HCT116 (cell line): ENCODE data around the gene KANK2. TPM values are rescaled to one million over a fixed set of nuclear protein-coding genes. Genes with fewer than 3 reads are reported as not detected.

Experiments
- ATAC-seq: fragments of 200-7000 bp; cut with Tn5 transposase; 2 replicates; pipeline ENCODE4 v1.9.1; 2020; ENCODE audit warnings: mild to moderate bottlenecking, moderate library complexity
- BruUV-seq: library from RNA; stranded (reverse); fragments of 400-500 nt; replicated peaks from 2 replicates; lab custom pipeline; 2021; lab: Mats Ljungman, UMichigan
- CTCF ChIA-PET: fragments of 300-600 bp; sonication (Branson Sonifier 250); formaldehyde crosslinking; loops from one replicate; lab custom pipeline; 2021; ENCODE audit warnings: antibody characterized with exemption; lab: Charles Lee
- POLR2A ChIA-PET: fragments of 300-600, 350-600 bp; sonication (Branson Sonifier 250); formaldehyde crosslinking; loops from one replicate; lab custom pipeline; 2021; ENCODE audit warnings: antibody characterized with exemption; lab: Charles Lee
- RAD21 ChIA-PET, 2 experiments: fragments of 300-600 bp; sonication (Branson Sonifier 250); formaldehyde crosslinking; loops; one replicate each; lab custom pipeline; 2023; ENCODE audit warnings: low total read pairs in 2 of 2; ENCODE audit not compliant: uncharacterized antibody in 2 of 2, unreplicated experiment in 2 of 2, low non-redundant PET in 1 of 2; lab: Charles Lee
- DNase-seq: peaks from one replicate; pipeline ENCODE4 v3.0.0-alpha.2; 2010; ENCODE audit warnings: low read depth, low spot score
- H2AFZ ChIP-seq: fragments of 200-600 bp; shearing (Covaris generic), sonication (generic); 2 replicates; pipeline ENCODE4 v1.6.1; 2017; ENCODE audit warnings: low read depth, mixed run types, mixed read lengths, antibody characterized with exemption, low read length; ENCODE audit not compliant: poor library complexity, severe bottlenecking
- H3K27ac ChIP-seq: 2 replicates; pipeline ENCODE4 v1.5.1; 2012; ENCODE audit warnings: low read depth, low read length
- H3K27me3 ChIP-seq: fragments of 200-600 bp; sonication (generic); 2 replicates; pipeline ENCODE4 v1.6.1; 2016; ENCODE audit warnings: mixed run types, low read length, mixed read lengths; ENCODE audit not compliant: insufficient read depth
- H3K36me3 ChIP-seq, 2 experiments: fragments of 200-500 bp in 1 of 2; fragments of 200-600 bp in 1 of 2; sonication (Bioruptor generic) in 1 of 2; sonication (generic) in 1 of 2; 2 replicates each; pipeline versions ENCODE4 v1.5.1 to v1.6.1; 2014 to 2016; ENCODE audit warnings: low read length in 2 of 2, inconsistent platforms in 1 of 2, mixed read lengths in 1 of 2, mixed run types in 1 of 2; ENCODE audit not compliant: insufficient read depth in 2 of 2, control insufficient read depth in 1 of 2
- H3K4me1 ChIP-seq, 2 experiments: fragments of 200-600 bp in 1 of 2; sonication (generic) in 1 of 2; 2 replicates each; pipeline versions ENCODE4 v1.5.1 to v1.6.1; 2012 to 2017; ENCODE audit warnings: low read length in 2 of 2, inconsistent platforms in 1 of 2, mild to moderate bottlenecking in 1 of 2, mixed read lengths in 1 of 2, mixed run types in 1 of 2, moderate library complexity in 1 of 2; ENCODE audit not compliant: insufficient read depth in 2 of 2, control insufficient read depth in 1 of 2
- H3K4me2 ChIP-seq: fragments of 200-600 bp; sonication (generic); 2 replicates; pipeline ENCODE4 v1.6.1; 2017; ENCODE audit warnings: mixed run types, low read length, mixed read lengths
- H3K4me3 ChIP-seq, 2 experiments: fragments of 200-600 bp in 1 of 2; sonication (generic) in 1 of 2; replicated peaks in 1 of 2; 2 replicates each; pipeline ENCODE4 v1.5.1; 2011 to 2016; ENCODE audit warnings: low read length in 2 of 2, control low read depth in 1 of 2, low read depth in 1 of 2, mild to moderate bottlenecking in 1 of 2, mixed read lengths in 1 of 2, mixed run types in 1 of 2
- H3K79me2 ChIP-seq: fragments of 200-600 bp; sonication (generic); 2 replicates; pipeline ENCODE4 v1.6.1; 2017; ENCODE audit warnings: mild to moderate bottlenecking, mixed run types, low read length, moderate library complexity, mixed read lengths; ENCODE audit not compliant: insufficient read depth
- H3K9ac ChIP-seq: fragments of 200-600 bp; sonication (generic); 2 replicates; pipeline ENCODE4 v1.6.1; 2016; ENCODE audit warnings: low read length, mixed read lengths
- H3K9me2 ChIP-seq: fragments of 200-600 bp; sonication (generic), shearing (Covaris generic); 2 replicates; pipeline ENCODE4 v1.6.1; 2017; ENCODE audit warnings: mixed run types, mild to moderate bottlenecking, moderate library complexity; ENCODE audit not compliant: insufficient read depth
- H3K9me3 ChIP-seq, 2 experiments: fragments of 200-500 bp in 1 of 2; fragments of 200-600 bp in 1 of 2; sonication (Bioruptor generic) in 1 of 2; sonication (generic) in 1 of 2; 2 replicates each; pipeline ENCODE4 v1.6.1; 2014 to 2017; ENCODE audit warnings: low read length in 2 of 2, mixed read lengths in 2 of 2, inconsistent platforms in 1 of 2, low read depth in 1 of 2, mild to moderate bottlenecking in 1 of 2, mixed run types in 1 of 2, moderate library complexity in 1 of 2; ENCODE audit not compliant: control insufficient read depth in 1 of 2, insufficient read depth in 1 of 2
- H4K20me1 ChIP-seq: fragments of 200-600 bp; sonication (generic), shearing (Covaris generic); 2 replicates; pipeline ENCODE4 v1.6.1; 2017; ENCODE audit warnings: mixed run types, mild to moderate bottlenecking, moderate library complexity; ENCODE audit not compliant: insufficient read depth
- ATF3 ChIP-seq: IDR thresholded peaks from 2 replicates; pipeline ENCODE4 v1.6.1; 2012
- CBX3 ChIP-seq: IDR thresholded peaks from 2 replicates; pipeline ENCODE4 v1.6.1; 2012; ENCODE audit warnings: low read depth
- EGR1 ChIP-seq: IDR thresholded peaks from 2 replicates; pipeline ENCODE4 v1.6.1; 2012; ENCODE audit warnings: low read depth
- EZH2 ChIP-seq: fragments of 200-600 bp; sonication (generic); IDR thresholded peaks from 2 replicates; pipeline ENCODE4 v1.6.1; 2017; ENCODE audit warnings: antibody characterized with exemption, mixed run types
- FOSL1 ChIP-seq: IDR thresholded peaks from 2 replicates; pipeline ENCODE4 v1.6.1; 2012; ENCODE audit warnings: low read depth
- POLR2A ChIP-seq: IDR thresholded peaks from 2 replicates; pipeline ENCODE4 v1.7.0; 2011; ENCODE audit warnings: borderline replicate concordance; ENCODE audit not compliant: insufficient read depth, insufficient read length; ENCODE audit errors: extremely low read depth
- POLR2AphosphoS5 ChIP-seq: IDR thresholded peaks from 2 replicates; pipeline ENCODE4 v1.6.1; 2011; ENCODE audit warnings: mild to moderate bottlenecking, low read depth, low read length, moderate library complexity
- RAD21 ChIP-seq: IDR thresholded peaks from 2 replicates; pipeline ENCODE4 v1.6.1; 2012; ENCODE audit warnings: low read depth, mild to moderate bottlenecking
- SRF ChIP-seq: IDR thresholded peaks from 2 replicates; pipeline ENCODE4 v1.6.1; 2012; ENCODE audit warnings: low read depth
- TCF7L2 ChIP-seq: IDR thresholded peaks from 2 replicates; pipeline ENCODE4 v1.7.0; 2011; ENCODE audit warnings: borderline replicate concordance, inconsistent platforms; ENCODE audit not compliant: insufficient read depth, insufficient read length; ENCODE audit errors: extremely low read depth
- YY1 ChIP-seq: IDR thresholded peaks from 2 replicates; pipeline ENCODE4 v1.6.1; 2011; ENCODE audit warnings: low read length, low read depth, moderate library complexity, mild to moderate bottlenecking; ENCODE audit not compliant: insufficient replicate concordance; ENCODE audit errors: extremely low read depth
- ZNF274 ChIP-seq: fragments of 200-500 bp; sonication (Bioruptor generic); IDR thresholded peaks from 2 replicates; pipeline ENCODE4 v1.6.1; 2014; ENCODE audit warnings: mild to moderate bottlenecking, low read depth, low read length, inconsistent platforms
- intact Hi-C: fragments of 100-400 bp; cut with micrococcal nuclease; formaldehyde crosslinking; loops from 2 replicates; pipeline ENCODE4 v1.10.0; 2022
- total RNA-seq: library from RNA; stranded (reverse); gene quantifications from one replicate; pipeline ENCODE4 v1.2.1, GENCODE V29; 2021; ENCODE audit not compliant: unreplicated experiment
- TF ChIP-seq, protein P1 (sequence below): IDR thresholded peaks from 2 replicates; pipeline ENCODE4 v1.6.1; 2011; ENCODE audit warnings: mild to moderate bottlenecking, low read length, moderate library complexity; ENCODE audit not compliant: insufficient replicate concordance; ENCODE audit errors: extremely low read depth

The KANK2 gene
- total RNA-seq, 1 experiment from 2014 or later = 43.6 TPM

- no peak for ATAC-seq
- H2AFZ ChIP-seq = no peak overlapping the region
- ChIA-PET RAD21 (no interaction called here), CTCF (no interaction called here), POLR2A (no interaction called here)
- no peak overlapping the region; the same call in 1 of the 2 replicates for H3K27ac ChIP-seq
- no peaks in the 10 kb centered on the region; the same call in 1 of the 2 replicates for H4K20me1 ChIP-seq
- no peaks in the 10 kb centered on the region for H3K9me3 ChIP-seq
- peaks cover 0 to 3% of the 10 kb centered on the region in 2 experiments; a peak in 2 of 4 replicates for H3K4me1 ChIP-seq
- peaks cover 20% of the 10 kb centered on the region; the same call in 1 of the 2 replicates for H3K79me2 ChIP-seq
- H3K27me3 ChIP-seq = no peaks in the 10 kb centered on the region
- no TSS peak for BruUV-seq
- H3K36me3 ChIP-seq = peaks cover 47 to 73% of the 10 kb centered on the region in 2 experiments
- intact Hi-C loops = no loop called here
- no peaks in the 10 kb centered on the region for H3K9me2 ChIP-seq
- H3K4me3 ChIP-seq = no peak overlapping the region
- no peak overlapping the region for H3K9ac ChIP-seq
- DNase-seq = no peak
- H3K4me2 ChIP-seq = no peak overlapping the region
- TF ChIP-seq, protein P1, sequence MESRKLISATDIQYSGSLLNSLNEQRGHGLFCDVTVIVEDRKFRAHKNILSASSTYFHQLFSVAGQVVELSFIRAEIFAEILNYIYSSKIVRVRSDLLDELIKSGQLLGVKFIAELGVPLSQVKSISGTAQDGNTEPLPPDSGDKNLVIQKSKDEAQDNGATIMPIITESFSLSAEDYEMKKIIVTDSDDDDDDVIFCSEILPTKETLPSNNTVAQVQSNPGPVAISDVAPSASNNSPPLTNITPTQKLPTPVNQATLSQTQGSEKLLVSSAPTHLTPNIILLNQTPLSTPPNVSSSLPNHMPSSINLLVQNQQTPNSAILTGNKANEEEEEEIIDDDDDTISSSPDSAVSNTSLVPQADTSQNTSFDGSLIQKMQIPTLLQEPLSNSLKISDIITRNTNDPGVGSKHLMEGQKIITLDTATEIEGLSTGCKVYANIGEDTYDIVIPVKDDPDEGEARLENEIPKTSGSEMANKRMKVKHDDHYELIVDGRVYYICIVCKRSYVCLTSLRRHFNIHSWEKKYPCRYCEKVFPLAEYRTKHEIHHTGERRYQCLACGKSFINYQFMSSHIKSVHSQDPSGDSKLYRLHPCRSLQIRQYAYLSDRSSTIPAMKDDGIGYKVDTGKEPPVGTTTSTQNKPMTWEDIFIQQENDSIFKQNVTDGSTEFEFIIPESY = no peak
- TF ChIP-seq YY1 (no peak), SRF (no peak), FOSL1 (no peak), ZNF274 (no peak), RAD21 (no peak), EZH2 (no peak), ATF3 (no peak), POLR2A (no peak), TCF7L2 (no peak), POLR2AphosphoS5 (no peak), CBX3 (no peak), EGR1 (no peak)
Measured at GRCh38 chr19:11127905-11128304, 69.4 kb downstream of the KANK2 start.
